ENCODE data around the gene MACROD2.

The MACROD2 gene

GRCh38 chr20:15812696-15813095, 1817.4 kb downstream of the MACROD2 start:
- DNase-seq: no peak

GRCh38 chr20:15814360-15814759, 1819.0 kb downstream of the MACROD2 start:
- no peak for DNase-seq

- DNase-seq: no peak
Observed at GRCh38 chr20:15814911-15815310, 1819.6 kb downstream of the MACROD2 start.

- DNase-seq: no peak
Observed at GRCh38 chr20:15817351-15817750, 1822.0 kb downstream of the MACROD2 start.

- no peak for DNase-seq
Observed at GRCh38 chr20:15818651-15819071, 1823.3 kb downstream of the MACROD2 start.

- no peak for DNase-seq
Observed at GRCh38 chr20:15823718-15824117, 1828.4 kb downstream of the MACROD2 start.

GRCh38 chr20:15827628-15828027, 1832.3 kb downstream of the MACROD2 start:
- DNase-seq: no peak

GRCh38 chr20:15831201-15831600, 1835.9 kb downstream of the MACROD2 start:
- no peak for DNase-seq

GRCh38 chr20:15832512-15832911, 1837.2 kb downstream of the MACROD2 start:
- no peak for DNase-seq

GRCh38 chr20:15834857-15835256, 1839.5 kb downstream of the MACROD2 start:
- no peak for DNase-seq

GRCh38 chr20:15835811-15836210, 1840.5 kb downstream of the MACROD2 start:
- DNase-seq: no peak

- no peak for DNase-seq
Observed at GRCh38 chr20:15836634-15837033, 1841.3 kb downstream of the MACROD2 start.

GRCh38 chr20:15837563-15837962, 1842.2 kb downstream of the MACROD2 start:
- no peak for DNase-seq

GRCh38 chr20:15838466-15838865, 1843.2 kb downstream of the MACROD2 start:
- no peak for DNase-seq

GRCh38 chr20:15840636-15841301, 1845.5 kb downstream of the MACROD2 start:
- DNase-seq: no peak

- DNase-seq: no peak
Observed at GRCh38 chr20:15842872-15843271, 1847.6 kb downstream of the MACROD2 start.

- DNase-seq: no peak
Observed at GRCh38 chr20:15843777-15844176, 1848.5 kb downstream of the MACROD2 start.

- DNase-seq: no peak
Observed at GRCh38 chr20:15847196-15847784, 1852.0 kb downstream of the MACROD2 start.

GRCh38 chr20:15848126-15848525, 1852.8 kb downstream of the MACROD2 start:
- DNase-seq: no peak

GRCh38 chr20:15848995-15849610, 1853.8 kb downstream of the MACROD2 start:
- no peak for DNase-seq

- DNase-seq: no peak
Observed at GRCh38 chr20:15851576-15852215, 1856.4 kb downstream of the MACROD2 start.

GRCh38 chr20:15854911-15855310, 1859.6 kb downstream of the MACROD2 start:
- DNase-seq: no peak

- no peak for DNase-seq
Observed at GRCh38 chr20:15857173-15857784, 1862.0 kb downstream of the MACROD2 start.
